ENCODE data around the gene EXOC4. TPM values are rescaled to one million over a fixed set of nuclear protein-coding genes. Genes with fewer than 3 reads are reported as not detected.

Gene EXOC4
- total RNA-seq, result 27.5 and 57.6 TPM in 2 replicates

GRCh38 chr7:133252858-133253518, at the start of gene EXOC4:
Gene EXOC4 (plus strand): TSS chr7:133253078.

Other genes with a start within 250 kb of the EXOC4 start
- 34.5 and 66.0 TPM in 2 replicates for gene CHCHD3, start 171.0 kb upstream of the EXOC4 start, total RNA-seq

Measured in mesangial cell (primary cell).